SK-N-SH treated with all-trans-retinoic acid at 6 μM for 48 hours (cell line): Measurements from ENCODE around the gene COX19.

Source experiments
- ATAC-seq: fragments of 200-7000 bp; cut with Tn5 transposase; 3 replicates; pipeline ENCODE4 v1.9.1; 2020; ENCODE audit warnings: mild to moderate bottlenecking, moderate library complexity
- ARNTL ChIP-seq: fragments of 450-650 bp; formaldehyde crosslinking; IDR thresholded peaks from 2 replicates; pipeline ENCODE4 v1.5.0; 2020; ENCODE audit warnings: low read depth, mild to moderate bottlenecking, moderate library complexity, borderline replicate concordance
- BACH2 ChIP-seq: fragments of 250-450 bp; sonication (Bioruptor Pico); IDR thresholded peaks from 2 replicates; pipeline ENCODE4 v1.9.0; 2021; ENCODE audit warnings: mild to moderate bottlenecking, borderline replicate concordance
- ESRRG ChIP-seq: fragments of 250-450 bp; sonication (Bioruptor Pico); IDR thresholded peaks from 2 replicates; pipeline ENCODE4 v1.6.1; 2021; ENCODE audit warnings: mild to moderate bottlenecking
- ISL1 ChIP-seq: fragments of 250-450 bp; sonication (Bioruptor Pico); IDR thresholded peaks from 2 replicates; pipeline ENCODE4 v2.1.2; 2022; ENCODE audit warnings: mild to moderate bottlenecking, moderate library complexity
- OSR1 ChIP-seq: fragments of 250-450 bp; sonication (Bioruptor Pico); IDR thresholded peaks from 2 replicates; pipeline ENCODE4 v1.8.0; 2022; ENCODE audit warnings: moderate library complexity, mild to moderate bottlenecking, inconsistent platforms
- PATZ1 ChIP-seq: fragments of 250-450 bp; sonication (Bioruptor Pico); IDR thresholded peaks from 2 replicates; pipeline ENCODE4 v1.8.0; 2020; ENCODE audit warnings: mild to moderate bottlenecking, moderate library complexity, borderline replicate concordance
- POU6F1 ChIP-seq: fragments of 250-450 bp; sonication (Bioruptor Pico); IDR thresholded peaks from 2 replicates; pipeline ENCODE4 v1.8.0; 2021; ENCODE audit warnings: low read depth, mild to moderate bottlenecking, moderate library complexity, borderline replicate concordance
- PPARA ChIP-seq: fragments of 250-450 bp; sonication (Bioruptor Pico); IDR thresholded peaks from 2 replicates; pipeline ENCODE4 v1.5.0; 2020; ENCODE audit warnings: mild to moderate bottlenecking, borderline replicate concordance
- RARB ChIP-seq: fragments of 250-450 bp; sonication (Bioruptor Pico); IDR thresholded peaks from 2 replicates; pipeline ENCODE4 v1.8.0; 2021; ENCODE audit warnings: mild to moderate bottlenecking, moderate library complexity
- SNAI2 ChIP-seq: fragments of 250-450 bp; sonication (Bioruptor Pico); IDR thresholded peaks from 2 replicates; pipeline ENCODE4 v1.5.0; 2020; ENCODE audit warnings: mild to moderate bottlenecking, moderate library complexity
- TCF4 ChIP-seq: fragments of 250-450 bp; sonication (Bioruptor Pico); IDR thresholded peaks from 2 replicates; pipeline ENCODE4 v1.8.0; 2021; ENCODE audit warnings: mild to moderate bottlenecking, moderate library complexity, borderline replicate concordance
- TOX ChIP-seq: fragments of 250-450 bp; sonication (Bioruptor Pico); IDR thresholded peaks from 2 replicates; pipeline ENCODE4 v1.8.0; 2021; ENCODE audit warnings: mild to moderate bottlenecking, moderate library complexity, borderline replicate concordance
- TSHZ2 ChIP-seq: fragments of 250-450 bp; sonication (Bioruptor Pico); IDR thresholded peaks from 2 replicates; pipeline ENCODE4 v1.5.0; 2020; ENCODE audit warnings: mild to moderate bottlenecking, moderate library complexity
- ZC3H10 ChIP-seq: fragments of 250-450 bp; sonication (Bioruptor Pico); IDR thresholded peaks from 2 replicates; pipeline ENCODE4 v1.5.1; 2021; ENCODE audit warnings: mild to moderate bottlenecking, moderate library complexity
- ZFP3 ChIP-seq: fragments of 250-450 bp; sonication (Bioruptor Pico); IDR thresholded peaks from 2 replicates; pipeline ENCODE4 v1.5.0; 2020; ENCODE audit warnings: mild to moderate bottlenecking, moderate library complexity
- ZFP30 ChIP-seq: fragments of 450-650 bp; formaldehyde crosslinking; IDR thresholded peaks from 2 replicates; pipeline ENCODE4 v1.5.0; 2022; ENCODE audit warnings: mild to moderate bottlenecking, moderate library complexity
- ZNF565 ChIP-seq: fragments of 450-650 bp; formaldehyde crosslinking; conservative IDR thresholded peaks from 2 replicates; pipeline ENCODE4 v1.5.0; 2020; ENCODE audit warnings: low read depth, mild to moderate bottlenecking, moderate library complexity
- ZNF8 ChIP-seq: fragments of 450-650 bp; formaldehyde crosslinking; IDR thresholded peaks from 2 replicates; pipeline ENCODE4 v1.5.0; 2020; ENCODE audit warnings: mild to moderate bottlenecking, moderate library complexity
- TF ChIP-seq, protein P1 (sequence below): fragments of 250-450 bp; sonication (Bioruptor Pico); IDR thresholded peaks from 2 replicates; pipeline ENCODE4 v1.5.1; 2020; ENCODE audit warnings: low read depth, mild to moderate bottlenecking, moderate library complexity
- TF ChIP-seq, protein P2 (sequence below): fragments of 250-450 bp; sonication (Bioruptor Pico); IDR thresholded peaks from 2 replicates; pipeline ENCODE4 v1.5.1; 2021; ENCODE audit warnings: mild to moderate bottlenecking, moderate library complexity

COX19 gene

GRCh38 chr7:919924-920341, 55.4 kb downstream of the COX19 start (continued):
- no peak for TF ChIP-seq ZNF8 (CRISPR knock-in tag)

GRCh38 chr7:919114-919442, 56.3 kb downstream of the COX19 start:
- TF ChIP-seq RARB (CRISPR knock-in tag): no peak
- no peak for TF ChIP-seq ESRRG (CRISPR knock-in tag)
- no peak for TF ChIP-seq ZNF565 (CRISPR knock-in tag)
- TF ChIP-seq ISL1 (CRISPR knock-in tag): no peak
- no peak for TF ChIP-seq POU6F1
- no peak for TF ChIP-seq ZFP30
- TF ChIP-seq SNAI2 (CRISPR knock-in tag): no peak
- no peak for TF ChIP-seq BACH2 (CRISPR knock-in tag)
- no peak for TF ChIP-seq ARNTL
- no peak for TF ChIP-seq PPARA (CRISPR knock-in tag)
- no peak for TF ChIP-seq TOX (CRISPR knock-in tag)
- no peak for TF ChIP-seq TSHZ2 (CRISPR knock-in tag)
- TF ChIP-seq ZFP3 (CRISPR knock-in tag): no peak
- ATAC-seq: no peak

DNA sequence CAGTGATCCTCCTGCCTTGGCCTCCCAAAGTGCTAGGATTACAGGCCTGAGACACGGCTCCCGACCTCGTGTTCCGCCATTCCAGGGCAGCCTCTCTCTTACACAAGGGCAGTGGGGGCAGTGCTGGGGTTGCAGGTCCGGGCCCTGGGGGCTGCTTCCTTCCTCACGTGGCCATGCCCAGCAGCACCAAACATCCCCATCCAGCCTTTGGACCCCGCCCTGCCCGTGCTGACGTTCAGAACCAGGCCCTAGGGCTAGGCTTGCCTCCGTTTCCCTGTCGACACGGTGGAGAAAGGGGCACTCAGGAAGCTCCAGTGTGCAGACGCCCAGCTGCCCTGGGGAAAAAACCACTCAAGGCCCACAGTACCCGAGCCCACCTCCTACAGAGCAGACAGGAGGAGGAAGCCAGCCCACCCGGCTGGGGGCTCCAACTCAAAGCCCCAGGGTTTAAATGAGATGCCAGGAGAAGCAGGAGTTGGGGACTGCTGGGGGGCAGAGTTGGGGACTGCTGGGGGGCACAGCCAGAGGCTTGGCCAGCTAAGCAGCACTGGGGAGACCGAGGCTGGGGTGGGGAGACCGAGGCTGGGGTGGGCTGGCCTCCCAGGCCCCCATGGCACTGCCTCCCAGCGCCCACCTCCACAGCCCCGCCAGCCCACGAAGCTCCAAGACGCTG, 56.8 kb downstream of the COX19 start:
- TF ChIP-seq PPARA (CRISPR knock-in tag) (no peak), BACH2 (CRISPR knock-in tag) (no peak), POU6F1 (no peak), ESRRG (CRISPR knock-in tag) (no peak), SNAI2 (CRISPR knock-in tag) (no peak), TCF4 (no peak), OSR1 (CRISPR knock-in tag) (no peak), ISL1 (CRISPR knock-in tag) (no peak), ZC3H10 (CRISPR knock-in tag) (no peak), ZFP3 (CRISPR knock-in tag) (no peak), TSHZ2 (CRISPR knock-in tag) (no peak), PATZ1 (no peak), ARNTL (no peak)
- TF ChIP-seq, protein P1, sequence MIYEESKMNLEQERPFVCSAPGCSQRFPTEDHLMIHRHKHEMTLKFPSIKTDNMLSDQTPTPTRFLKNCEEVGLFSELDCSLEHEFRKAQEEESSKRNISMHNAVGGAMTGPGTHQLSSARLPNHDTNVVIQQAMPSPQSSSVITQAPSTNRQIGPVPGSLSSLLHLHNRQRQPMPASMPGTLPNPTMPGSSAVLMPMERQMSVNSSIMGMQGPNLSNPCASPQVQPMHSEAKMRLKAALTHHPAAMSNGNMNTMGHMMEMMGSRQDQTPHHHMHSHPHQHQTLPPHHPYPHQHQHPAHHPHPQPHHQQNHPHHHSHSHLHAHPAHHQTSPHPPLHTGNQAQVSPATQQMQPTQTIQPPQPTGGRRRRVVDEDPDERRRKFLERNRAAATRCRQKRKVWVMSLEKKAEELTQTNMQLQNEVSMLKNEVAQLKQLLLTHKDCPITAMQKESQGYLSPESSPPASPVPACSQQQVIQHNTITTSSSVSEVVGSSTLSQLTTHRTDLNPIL (CRISPR knock-in tag): no peak
- TF ChIP-seq, protein P2, sequence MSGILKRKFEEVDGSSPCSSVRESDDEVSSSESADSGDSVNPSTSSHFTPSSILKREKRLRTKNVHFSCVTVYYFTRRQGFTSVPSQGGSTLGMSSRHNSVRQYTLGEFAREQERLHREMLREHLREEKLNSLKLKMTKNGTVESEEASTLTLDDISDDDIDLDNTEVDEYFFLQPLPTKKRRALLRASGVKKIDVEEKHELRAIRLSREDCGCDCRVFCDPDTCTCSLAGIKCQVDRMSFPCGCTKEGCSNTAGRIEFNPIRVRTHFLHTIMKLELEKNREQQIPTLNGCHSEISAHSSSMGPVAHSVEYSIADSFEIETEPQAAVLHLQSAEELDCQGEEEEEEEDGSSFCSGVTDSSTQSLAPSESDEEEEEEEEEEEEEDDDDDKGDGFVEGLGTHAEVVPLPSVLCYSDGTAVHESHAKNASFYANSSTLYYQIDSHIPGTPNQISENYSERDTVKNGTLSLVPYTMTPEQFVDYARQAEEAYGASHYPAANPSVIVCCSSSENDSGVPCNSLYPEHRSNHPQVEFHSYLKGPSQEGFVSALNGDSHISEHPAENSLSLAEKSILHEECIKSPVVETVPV (CRISPR knock-in tag): no peak
- no peak for ATAC-seq
